HG03196 (cell line): ENCODE data around the gene PLEKHA6.

Experiments
- ATAC-seq: cut with Tn5 transposase; IDR thresholded peaks from one replicate; pipeline ENCODE4 v1.9.1; 2021; ENCODE audit not compliant: unreplicated experiment

Gene PLEKHA6

DNA sequence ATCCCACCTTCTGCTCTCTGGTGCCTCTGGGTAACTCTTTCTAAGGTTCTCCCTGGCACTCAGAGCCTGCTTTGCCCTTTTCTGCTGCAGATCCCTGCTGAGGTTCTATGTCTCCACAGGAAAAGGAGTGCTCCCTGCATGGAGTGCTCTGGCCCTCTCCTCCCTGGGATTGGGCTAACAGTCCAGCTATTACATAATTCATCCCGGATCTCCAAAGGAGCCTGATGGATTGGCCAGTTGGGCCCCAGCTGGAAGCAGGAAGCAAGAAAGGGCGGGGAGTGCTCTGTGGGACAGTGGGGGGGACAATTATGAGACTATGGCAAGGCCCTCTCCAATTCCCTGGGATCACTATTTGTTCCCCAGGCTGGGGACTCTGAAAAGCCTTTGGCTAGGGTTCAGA is 94.1 kb downstream of the PLEKHA6 start:
- ATAC-seq = no peak

DNA sequence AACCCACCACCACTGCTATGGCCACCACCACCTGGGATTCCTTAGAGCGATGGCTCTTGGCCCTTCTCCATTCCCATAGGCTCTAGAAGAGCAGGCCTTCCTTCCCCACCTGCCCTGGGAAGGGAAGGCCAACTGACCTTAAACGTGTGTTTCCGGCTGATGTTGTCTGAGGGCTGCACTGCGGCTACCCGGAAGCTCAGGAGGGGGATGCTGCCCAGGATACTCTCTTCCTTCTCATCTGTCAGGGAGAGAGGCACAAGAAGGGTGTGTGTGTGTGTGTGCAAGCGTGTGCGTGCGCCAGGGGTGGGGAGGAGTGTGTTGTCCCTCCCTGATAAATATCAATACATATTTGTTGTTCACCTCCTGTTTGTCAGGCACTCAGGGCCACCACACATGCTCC is 94.9 kb downstream of the PLEKHA6 start:
- no peak for ATAC-seq

DNA sequence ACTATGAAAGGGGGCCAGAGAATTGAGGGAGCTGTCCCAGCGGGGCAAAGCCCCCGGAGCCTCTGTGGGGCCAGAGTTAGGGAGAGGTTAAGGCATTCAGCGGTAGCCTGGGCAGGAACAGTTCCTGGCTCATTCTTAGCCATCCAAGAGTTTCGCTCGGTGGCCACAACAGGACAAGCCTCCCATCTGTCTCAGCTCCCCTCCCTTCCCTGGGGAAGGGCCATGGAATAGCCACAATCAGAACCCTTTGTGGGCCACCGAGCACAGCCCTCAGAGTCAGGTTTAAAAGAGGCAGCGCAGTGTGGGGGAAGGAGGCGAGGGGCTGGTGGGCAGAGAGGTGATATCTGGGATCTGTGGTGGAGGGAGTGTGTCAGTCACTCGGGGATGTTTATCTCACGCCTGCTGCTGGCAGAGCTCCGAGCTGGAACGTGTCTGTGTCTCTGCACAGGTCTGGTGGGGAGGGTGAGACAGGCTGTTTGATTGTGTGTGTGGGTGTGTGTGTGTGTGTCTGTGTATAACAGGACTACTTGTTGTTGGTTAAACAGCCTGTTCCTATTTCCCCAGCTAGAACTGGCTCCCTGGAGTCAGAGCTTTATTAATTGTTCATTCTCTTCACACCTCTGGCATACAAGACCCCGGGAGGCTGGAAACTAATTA is 96.3 kb downstream of the PLEKHA6 start:
- ATAC-seq = no peak

DNA sequence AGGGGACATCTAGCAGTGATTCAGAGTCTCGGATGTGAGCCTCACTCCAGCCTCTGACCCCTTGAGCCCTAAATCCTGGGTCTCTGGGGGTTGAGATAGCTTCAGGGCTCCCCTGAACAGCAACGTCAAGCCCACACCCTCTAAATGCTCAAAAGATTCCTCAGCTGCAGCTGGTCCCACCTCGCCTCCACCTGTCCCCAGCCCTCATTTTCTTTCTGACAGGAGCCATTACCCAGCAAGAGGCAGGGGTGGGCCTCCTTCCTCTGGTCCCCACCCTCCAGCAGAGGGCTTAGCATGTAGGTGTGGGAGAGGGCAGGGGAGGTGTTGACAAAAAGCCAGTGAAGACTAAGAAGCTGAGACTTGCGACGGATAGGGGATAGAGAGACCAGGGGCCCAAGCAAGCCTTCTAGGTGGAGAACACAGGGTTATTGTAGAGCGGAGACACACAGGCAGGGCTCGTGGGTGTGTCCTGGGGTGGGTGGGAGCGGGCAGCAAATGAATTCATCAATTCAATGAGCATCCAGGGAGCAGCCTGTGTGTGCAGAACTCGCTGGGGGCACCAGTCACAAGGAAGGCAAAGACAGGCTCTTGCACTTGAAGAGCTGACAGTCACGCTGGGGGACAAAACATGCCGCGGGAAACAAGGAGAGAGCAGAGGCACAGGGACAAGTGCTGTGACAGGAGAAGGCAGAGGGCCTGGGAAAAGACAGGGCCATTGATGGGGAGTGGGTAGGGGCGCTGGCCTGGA is 97.0 kb downstream of the PLEKHA6 start:
- no peak for ATAC-seq

DNA sequence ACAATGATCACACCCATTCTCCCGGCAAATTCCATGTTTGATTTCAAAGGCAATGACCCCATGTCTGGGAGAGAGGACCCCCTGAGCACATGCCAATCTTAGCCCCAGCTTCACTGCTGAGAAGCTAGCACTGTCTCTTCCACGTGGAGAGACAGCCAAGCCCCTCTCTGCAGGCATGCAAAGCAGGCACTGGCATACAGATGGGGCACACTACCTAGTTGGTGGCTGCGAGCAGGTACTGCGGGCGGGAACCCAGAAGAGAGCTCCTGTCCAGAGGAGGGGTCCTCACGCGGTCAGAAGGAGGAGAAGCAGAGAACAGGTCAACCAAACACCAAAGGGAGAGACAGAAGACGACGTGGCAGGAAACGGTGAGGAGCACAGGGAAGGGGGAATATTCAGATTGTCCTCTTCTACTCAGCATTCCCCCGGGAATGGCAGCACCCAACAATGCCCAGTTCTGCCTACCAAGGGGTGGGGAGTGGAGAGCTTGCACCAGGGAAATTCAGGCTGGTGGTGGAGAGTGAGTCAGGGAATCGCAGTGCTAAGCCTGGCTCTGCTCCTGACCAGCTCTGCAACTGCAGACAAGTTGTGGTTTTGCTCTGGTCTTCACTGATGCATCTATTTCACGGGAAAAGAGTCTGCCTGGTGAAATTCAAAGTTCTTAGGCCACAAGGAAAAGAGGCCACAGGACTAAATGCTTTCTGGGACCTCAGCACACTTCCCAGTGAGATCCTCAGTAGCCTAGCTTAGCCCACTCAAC is 97.8 kb downstream of the PLEKHA6 start:
- no peak for ATAC-seq

DNA sequence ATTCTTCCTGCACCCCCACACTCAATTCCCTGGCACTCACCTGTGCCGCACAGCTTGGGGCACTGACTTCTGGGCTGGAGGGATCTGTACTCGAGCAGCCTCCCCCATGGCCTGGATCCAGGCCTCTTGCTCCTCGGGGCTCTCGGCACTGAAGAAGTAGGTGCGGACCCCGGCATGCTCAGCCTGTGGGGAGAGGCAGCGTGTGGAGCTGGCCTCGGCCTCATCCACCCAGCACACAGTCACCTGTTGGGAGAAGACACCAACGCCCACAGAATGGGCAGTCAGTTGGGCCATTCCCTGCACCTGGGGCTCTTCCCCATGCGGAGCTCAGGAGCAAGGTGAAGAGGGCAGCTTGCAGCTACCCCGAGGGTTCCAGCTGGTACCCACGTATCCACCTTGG is 98.5 kb downstream of the PLEKHA6 start:
- no peak for ATAC-seq

DNA sequence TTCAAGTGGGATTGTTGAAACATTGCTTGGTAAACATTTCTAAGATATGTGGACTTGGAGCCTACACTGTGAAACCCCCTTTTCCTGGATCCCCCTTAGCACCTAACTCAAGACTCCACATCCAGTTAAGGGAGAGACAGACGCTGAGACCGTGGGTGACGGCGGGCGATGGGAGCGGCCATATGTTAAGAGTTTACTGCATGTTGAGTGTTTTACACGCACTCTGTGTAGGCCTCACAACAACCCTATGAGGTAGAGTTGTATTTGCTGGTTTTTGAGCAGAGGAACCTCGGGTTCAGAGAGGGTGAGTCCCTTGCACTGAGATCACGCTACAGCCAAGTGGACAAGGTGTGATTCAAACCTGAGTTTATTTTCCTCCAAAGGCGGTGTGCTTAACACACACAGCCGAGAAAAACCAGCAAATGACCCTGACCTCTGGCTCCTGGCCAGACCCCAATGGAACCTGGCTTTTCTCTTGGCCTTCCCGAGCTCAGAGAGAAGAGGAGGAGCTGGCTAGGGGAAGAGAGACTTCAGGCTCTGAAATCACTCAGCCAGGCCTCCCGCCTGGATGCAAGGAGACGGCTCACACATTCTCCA is 99.0 kb downstream of the PLEKHA6 start:
- ATAC-seq = no peak

DNA sequence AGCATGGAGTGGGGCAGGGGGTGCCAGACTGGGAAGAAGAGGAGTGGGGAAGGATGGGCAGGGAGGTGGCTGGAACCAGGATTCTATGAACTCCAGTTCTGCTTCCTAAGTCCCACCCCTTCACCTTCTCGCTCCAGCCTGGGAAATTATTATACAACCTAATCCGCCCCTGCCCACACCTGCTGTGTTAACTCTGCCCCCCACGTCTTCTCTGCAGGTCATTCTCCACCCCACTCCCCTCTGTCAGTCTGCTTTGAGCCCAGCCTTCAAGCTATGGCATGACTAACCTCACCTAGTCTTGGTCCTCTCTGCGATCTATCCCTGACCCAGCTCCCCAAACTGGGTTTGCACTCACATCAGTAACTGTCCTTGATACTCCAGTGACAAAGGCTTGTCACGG is 99.9 kb downstream of the PLEKHA6 start:
- no peak for ATAC-seq

DNA sequence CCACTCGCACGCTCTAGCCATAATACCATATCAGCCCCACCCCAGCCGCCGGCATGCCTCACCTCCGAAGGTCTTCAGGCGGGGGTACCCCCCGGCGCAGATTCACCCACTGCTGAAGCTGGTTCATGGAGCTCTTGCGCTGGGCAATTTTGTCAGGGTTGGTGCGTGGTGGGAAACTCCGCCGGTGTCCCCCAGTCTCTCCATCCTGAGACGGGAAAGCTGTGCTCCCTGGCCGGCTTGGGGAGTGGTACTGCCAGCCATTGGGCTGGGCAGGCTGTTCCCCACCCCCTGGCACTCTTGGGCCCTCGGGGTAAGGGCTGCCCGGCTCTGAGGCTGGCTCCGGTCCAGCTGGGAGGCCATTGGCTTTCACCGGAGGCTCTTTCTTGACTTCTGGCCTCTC is 100.5 kb downstream of the PLEKHA6 start:
- ATAC-seq = no peak

DNA sequence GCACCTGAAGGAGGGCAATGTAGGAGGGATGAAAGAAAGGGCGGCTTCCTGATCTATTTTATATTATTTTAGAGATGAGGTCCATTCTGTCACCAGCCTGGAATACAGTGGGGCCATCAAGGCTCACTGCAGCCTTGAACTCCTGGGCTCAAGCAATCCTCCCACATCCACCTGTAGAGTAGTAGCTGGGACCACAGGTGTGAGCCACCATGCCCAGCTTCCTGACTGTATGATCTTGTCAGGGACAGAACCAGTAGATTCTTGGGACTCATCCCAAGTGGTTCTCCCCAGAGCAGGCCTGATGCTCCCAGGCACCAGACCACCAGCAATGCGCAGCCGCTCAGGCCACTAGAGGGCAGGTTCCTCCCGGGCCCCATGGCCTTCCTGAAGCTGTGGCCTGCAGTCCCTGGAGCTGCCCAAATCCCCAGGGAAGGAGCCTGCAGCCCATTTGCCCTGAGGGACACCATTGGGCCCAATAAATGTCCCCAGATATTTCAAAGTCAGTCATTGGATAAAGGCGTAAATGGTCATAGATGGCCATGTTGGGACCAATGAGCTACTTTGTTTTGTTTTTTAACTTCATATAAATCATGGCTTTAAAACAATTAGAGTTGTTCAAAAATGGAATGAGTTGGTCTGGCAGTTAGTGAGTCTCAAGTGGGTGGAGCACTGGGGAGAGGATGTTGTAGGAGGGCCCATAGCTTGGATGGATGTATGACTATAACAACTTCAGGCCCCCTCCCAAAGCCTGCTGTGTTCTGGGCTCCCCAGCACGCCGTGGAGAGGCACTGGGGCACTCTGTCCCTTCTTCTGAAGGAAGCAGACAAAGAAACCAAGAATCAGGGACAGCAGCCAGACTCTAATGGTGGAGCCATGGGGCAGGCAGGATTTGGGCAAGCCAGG is 101.3 kb downstream of the PLEKHA6 start:
- ATAC-seq = no peak

DNA sequence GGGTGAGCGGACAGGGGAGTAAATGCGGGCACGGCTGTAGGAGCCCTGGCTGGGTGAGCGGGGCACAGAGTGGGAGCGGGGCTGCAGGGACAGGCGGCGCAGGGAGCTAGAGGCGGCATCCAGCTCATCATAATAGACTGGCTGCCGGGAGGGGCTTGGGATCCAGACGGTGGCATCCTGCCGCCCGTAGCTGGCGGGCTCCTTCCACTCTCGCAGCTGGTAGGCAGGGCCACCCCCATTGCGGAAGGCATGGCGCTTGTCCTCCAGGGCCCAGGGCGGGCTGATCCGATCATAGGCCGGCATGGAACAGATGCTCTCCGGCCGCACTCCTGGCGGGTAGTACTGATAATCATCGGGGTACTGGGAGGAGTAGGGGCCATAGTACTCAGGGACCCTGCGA is 102.3 kb downstream of the PLEKHA6 start:
- no peak for ATAC-seq

DNA sequence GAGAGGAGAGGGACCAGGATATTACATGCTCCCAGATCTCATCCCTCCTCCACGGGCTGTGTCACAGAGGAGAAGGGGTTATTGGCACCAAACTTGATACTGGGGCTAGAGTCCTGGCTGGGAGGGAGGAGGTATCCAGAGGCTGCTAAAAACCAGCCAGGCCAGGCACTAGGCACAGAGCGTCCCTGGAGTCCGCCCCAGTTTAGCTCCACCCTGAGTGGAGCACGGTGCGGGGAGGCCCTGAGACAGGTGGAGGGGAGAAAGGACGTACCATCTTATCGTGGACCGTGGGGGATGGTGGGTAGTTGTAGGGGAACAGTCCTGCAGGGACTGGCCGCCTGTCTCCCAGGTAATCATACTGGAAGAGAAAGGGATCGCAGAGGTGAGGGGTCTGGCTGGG is 103.2 kb downstream of the PLEKHA6 start:
- ATAC-seq = no peak

DNA sequence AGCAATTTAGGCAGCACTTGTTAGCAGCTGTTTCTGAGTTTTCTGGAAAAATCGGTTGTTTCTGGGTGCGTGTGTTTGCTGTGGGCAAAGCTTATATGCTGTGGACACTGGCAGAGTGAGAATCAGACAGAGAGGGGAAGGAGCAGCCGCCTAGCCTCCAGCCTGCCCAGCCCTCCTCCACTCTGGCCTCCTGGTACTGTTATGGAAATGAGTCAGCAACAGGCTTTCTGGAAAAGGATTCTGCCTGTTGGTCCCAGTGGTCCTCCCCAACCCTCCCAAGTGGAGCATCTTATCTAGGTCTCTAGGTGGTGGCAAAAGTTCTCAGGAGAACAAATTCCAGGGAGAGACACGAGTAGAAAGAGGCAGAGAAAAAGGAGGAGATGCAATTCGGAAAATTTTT is 103.8 kb downstream of the PLEKHA6 start:
- no peak for ATAC-seq

DNA sequence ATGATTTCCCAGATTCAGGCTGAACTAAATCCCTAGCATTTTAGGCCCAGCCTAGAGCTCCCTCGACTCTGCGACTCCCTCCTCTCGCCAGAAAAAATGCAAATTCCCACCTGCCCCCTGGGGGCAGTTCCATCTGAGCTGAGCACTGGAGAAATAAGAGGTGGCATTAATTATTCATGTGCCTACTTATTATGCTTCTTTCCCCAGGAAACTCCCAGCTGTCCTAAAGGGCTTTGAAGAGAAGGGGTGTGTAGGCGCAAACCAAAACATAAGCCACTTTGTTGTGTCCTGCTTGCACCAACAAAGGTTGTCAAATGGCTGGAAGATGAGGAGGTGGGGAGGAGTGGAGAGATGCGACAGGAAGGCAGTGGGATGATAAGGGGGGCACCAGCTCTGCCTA is 104.5 kb downstream of the PLEKHA6 start:
- no peak for ATAC-seq

DNA sequence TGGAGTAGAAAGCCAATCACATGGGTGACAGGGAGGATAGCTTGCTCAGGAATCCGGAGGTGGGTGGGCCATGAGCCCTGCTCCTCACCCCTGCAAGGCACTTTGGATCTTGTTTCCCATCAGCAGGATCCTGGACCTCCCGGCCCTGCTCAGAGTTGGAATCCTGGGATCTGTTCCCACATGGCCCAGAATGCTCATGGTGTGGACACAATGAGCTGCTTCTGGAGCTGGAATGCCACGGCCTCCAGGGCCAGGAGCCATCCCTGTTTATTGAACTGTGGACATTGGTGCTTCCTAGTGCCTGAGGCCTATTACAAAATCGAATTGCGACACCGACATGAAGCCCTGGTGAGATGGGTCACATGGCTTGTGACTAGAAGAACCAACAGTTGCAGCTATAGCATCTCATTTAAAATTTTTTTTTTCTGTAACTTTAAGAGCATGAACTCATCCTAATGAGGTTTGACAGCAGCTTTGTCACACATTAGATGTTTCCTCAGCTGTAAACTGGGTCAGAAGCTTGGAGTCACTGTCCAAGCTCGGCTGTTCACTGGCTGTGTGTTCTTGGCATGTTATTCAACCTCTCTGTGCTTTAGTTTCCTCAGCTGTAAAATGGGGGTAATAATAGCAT is 105.6 kb downstream of the PLEKHA6 start:
- no peak for ATAC-seq

DNA sequence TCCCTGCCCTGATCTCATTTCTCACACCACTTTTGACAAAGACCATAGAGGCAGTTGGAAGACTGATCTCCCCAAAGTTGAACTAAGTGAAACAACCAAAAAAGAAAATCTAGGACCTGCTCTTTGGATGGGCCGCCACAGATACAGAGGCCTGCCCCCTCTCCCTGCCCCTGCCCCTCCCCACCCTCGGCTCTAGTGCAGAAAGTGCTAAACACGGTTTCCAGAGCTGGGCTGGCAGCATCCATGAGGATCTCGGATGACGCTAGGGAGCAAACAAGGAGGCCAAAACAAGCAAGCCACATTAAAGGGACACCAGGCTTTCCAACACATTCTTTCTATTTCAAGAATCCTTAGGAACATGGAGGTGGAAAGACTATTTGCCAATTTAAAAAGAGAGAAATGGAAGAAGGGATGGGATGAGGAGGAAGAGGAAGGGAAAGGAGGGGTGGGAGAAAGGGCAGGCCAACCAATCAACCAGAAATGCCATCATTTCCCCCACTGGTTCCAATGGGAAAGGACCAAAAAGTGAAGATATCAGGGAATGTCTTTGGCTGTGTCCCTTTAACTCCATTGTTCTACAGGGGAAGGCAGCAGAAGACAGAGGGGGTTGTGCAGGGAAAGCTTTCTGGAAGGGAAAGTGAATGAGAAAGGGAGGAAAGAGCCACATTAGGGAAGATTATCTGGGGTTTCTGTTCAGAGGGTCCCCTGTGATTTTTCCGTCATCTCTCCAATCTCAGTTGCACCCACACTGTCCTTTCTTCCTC is 107.6 kb downstream of the PLEKHA6 start:
- ATAC-seq = no peak

DNA sequence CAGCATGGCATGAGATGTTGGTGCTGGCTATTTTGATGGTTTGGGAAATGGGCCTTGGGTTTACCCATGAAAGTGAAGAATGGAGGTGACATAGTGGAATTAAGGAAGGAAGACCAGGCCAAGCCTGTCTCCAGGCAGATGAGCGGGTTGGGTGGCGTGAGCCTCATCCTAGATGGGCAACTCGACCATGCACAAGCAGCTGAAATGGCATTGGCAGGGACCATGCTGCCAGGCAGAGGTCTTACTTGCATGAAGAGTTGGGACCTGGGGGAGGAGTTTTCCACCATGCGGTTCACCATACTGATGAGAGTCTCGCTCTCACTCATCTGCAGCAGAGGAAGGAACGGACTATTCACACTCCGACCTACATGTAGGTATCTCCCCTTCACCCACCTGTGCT is 108.4 kb downstream of the PLEKHA6 start:
- no peak for ATAC-seq

DNA sequence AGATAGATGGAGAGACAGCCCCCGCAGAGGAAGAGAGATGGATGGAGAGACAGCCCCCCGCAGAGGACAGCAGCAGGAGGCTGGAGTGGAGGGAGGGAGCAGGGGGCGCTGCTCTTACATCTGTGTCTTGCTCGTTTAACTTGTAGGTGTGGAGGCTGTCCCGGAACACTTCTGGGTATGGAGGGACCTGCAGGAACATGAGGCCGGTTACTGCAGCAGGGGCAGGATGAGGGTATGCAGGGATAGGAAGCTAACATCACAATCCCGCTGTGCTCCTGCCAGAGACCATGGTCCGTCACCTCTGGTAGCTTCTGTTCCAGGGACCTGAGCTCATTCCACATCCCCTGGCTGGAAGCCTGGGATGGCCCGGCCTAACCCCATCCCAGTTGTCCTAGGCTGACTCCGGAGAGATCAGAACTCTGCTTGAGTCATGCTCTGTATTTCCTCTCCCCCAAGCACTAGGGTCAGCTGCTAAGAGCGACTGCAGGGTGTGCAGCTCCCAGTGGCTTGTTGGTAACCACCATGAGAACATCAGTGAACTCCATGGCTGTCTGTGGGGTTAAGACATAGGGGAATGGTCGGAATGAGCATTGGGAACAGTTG is 109.2 kb downstream of the PLEKHA6 start:
- ATAC-seq = no peak
